ENCODE results near the gene SHLD1.

SHLD1 gene

GRCh38 chr20:5835321-5835821 is 85.2 kb downstream of the SHLD1 start:
- Histone ChIP-seq H3K27ac (peak overlapping the region; percentile 12), H3K9ac (no peak overlapping the region)
- TF ChIP-seq CTCF (IDR thresholded peaks at IDR 0.05): no peak

GRCh38 chr20:5835871-5836270 is 85.7 kb downstream of the SHLD1 start:
- no peak overlapping the region for H3K9ac ChIP-seq
- H3K79me2 ChIP-seq: no peaks in the 10 kb centered on the region
- H3K4me1 ChIP-seq: peaks cover 3% of the 10 kb centered on the region
- H3K27me3 ChIP-seq (ENCODE audit: control insufficient read depth, insufficient read depth, low read length): no peaks in the 10 kb centered on the region
- H3K4me2 ChIP-seq (ENCODE audit: low read length): no peak overlapping the region
- H2AFZ ChIP-seq: peak overlapping the region; percentile 3
- no peaks in the 10 kb centered on the region for H3K36me3 ChIP-seq (ENCODE audit: control insufficient read depth, insufficient read depth, low read length)
- H3K9me3 ChIP-seq (ENCODE audit: control insufficient read depth, low read length): no peaks in the 10 kb centered on the region
- H3K27ac ChIP-seq: peak overlapping the region; percentile 12
- H3K4me3 ChIP-seq (ENCODE audit: low read depth, low read length): no peak overlapping the region
- no peak for TF ChIP-seq CTCF (IDR thresholded peaks at IDR 0.05)

More at GRCh38 chr20:5835321-5835821, 85.2 kb downstream of the SHLD1 start:
- Histone ChIP-seq H3K4me3 (ENCODE audit: low read depth, low read length) (no peak overlapping the region), H3K9me3 (ENCODE audit: control insufficient read depth, low read length) (no peaks in the 10 kb centered on the region), H3K79me2 (no peaks in the 10 kb centered on the region), H3K27me3 (ENCODE audit: control insufficient read depth, insufficient read depth, low read length) (no peaks in the 10 kb centered on the region), H3K4me2 (ENCODE audit: low read length) (no peak overlapping the region), H3K36me3 (ENCODE audit: control insufficient read depth, insufficient read depth, low read length) (no peaks in the 10 kb centered on the region), H3K4me1 (peaks cover 3% of the 10 kb centered on the region), H2AFZ (peak overlapping the region; percentile 3)

- H3K4me2 ChIP-seq (ENCODE audit: low read length): no peak overlapping the region
- no peaks in the 10 kb centered on the region for H3K79me2 ChIP-seq
- no peaks in the 10 kb centered on the region for H3K36me3 ChIP-seq (ENCODE audit: control insufficient read depth, insufficient read depth, low read length)
- no peak overlapping the region for H3K27ac ChIP-seq
- H3K9me3 ChIP-seq (ENCODE audit: control insufficient read depth, low read length): no peaks in the 10 kb centered on the region
- H3K4me3 ChIP-seq (ENCODE audit: low read depth, low read length): no peak overlapping the region
- H3K27me3 ChIP-seq (ENCODE audit: control insufficient read depth, insufficient read depth, low read length): no peaks in the 10 kb centered on the region
- no peak overlapping the region for H2AFZ ChIP-seq
- no peak for TF ChIP-seq CTCF (IDR thresholded peaks at IDR 0.05)
- peaks cover 3% of the 10 kb centered on the region for H3K4me1 ChIP-seq
- H3K9ac ChIP-seq: no peak overlapping the region
Measured at GRCh38 chr20:5836569-5836968, 86.4 kb downstream of the SHLD1 start.

GRCh38 chr20:5840411-5841002 is 90.3 kb downstream of the SHLD1 start:
- H3K36me3 ChIP-seq (ENCODE audit: control insufficient read depth, insufficient read depth, low read length): no peaks in the 10 kb centered on the region
- H3K4me2 ChIP-seq (ENCODE audit: low read length): no peak overlapping the region
- H3K79me2 ChIP-seq: no peaks in the 10 kb centered on the region
- H3K9me3 ChIP-seq (ENCODE audit: control insufficient read depth, low read length): no peaks in the 10 kb centered on the region
- no peak overlapping the region for H3K4me3 ChIP-seq (ENCODE audit: low read depth, low read length)
- H2AFZ ChIP-seq: no peak overlapping the region
- H3K4me1 ChIP-seq: no peaks in the 10 kb centered on the region
- H3K27ac ChIP-seq: no peak overlapping the region
- TF ChIP-seq CTCF (IDR thresholded peaks at IDR 0.05): no peak
- H3K27me3 ChIP-seq (ENCODE audit: control insufficient read depth, insufficient read depth, low read length): no peaks in the 10 kb centered on the region
- H3K9ac ChIP-seq: no peak overlapping the region

GRCh38 chr20:5841522-5841921 is 91.3 kb downstream of the SHLD1 start:
- Histone ChIP-seq H2AFZ (no peak overlapping the region), H3K4me2 (ENCODE audit: low read length) (no peak overlapping the region), H3K9ac (no peak overlapping the region), H3K27me3 (ENCODE audit: control insufficient read depth, insufficient read depth, low read length) (no peaks in the 10 kb centered on the region), H3K4me3 (ENCODE audit: low read depth, low read length) (no peak overlapping the region), H3K9me3 (ENCODE audit: control insufficient read depth, low read length) (no peaks in the 10 kb centered on the region), H3K27ac (no peak overlapping the region), H3K79me2 (no peaks in the 10 kb centered on the region), H3K36me3 (ENCODE audit: control insufficient read depth, insufficient read depth, low read length) (no peaks in the 10 kb centered on the region), H3K4me1 (no peaks in the 10 kb centered on the region)
- TF ChIP-seq CTCF (IDR thresholded peaks at IDR 0.05): no peak

All from parathyroid adenoma (tissue), 2 donors.